HG03066 (cell line): ENCODE data around the gene AP2A1.

Source experiments
- ATAC-seq: cut with Tn5 transposase; IDR thresholded peaks from one replicate; pipeline ENCODE4 v1.9.1; 2021; ENCODE audit warnings: low read depth; ENCODE audit not compliant: unreplicated experiment

AP2A1 gene

GRCh38 chr19:49852631-49853126 is 85.9 kb downstream of the AP2A1 start:
- ATAC-seq = no peak

- no peak for ATAC-seq
These were observed 87.1 kb downstream of the AP2A1 start for GRCh38 chr19:49853852-49854377.

- no peak for ATAC-seq
These were observed 87.8 kb downstream of the AP2A1 start for GRCh38 chr19:49854378-49855263.

GRCh38 chr19:49855277-49855675 is 88.5 kb downstream of the AP2A1 start:
- no peak for ATAC-seq

- ATAC-seq = no peak
These were observed 89.1 kb downstream of the AP2A1 start for GRCh38 chr19:49855676-49856573.

- ATAC-seq = no peak
These were observed 89.8 kb downstream of the AP2A1 start for GRCh38 chr19:49856574-49857021.
